Activated T-helper 2 cell treated with anti-CD3 and anti-CD28 coated beads, Interferon-gamma antibody, Interleukin-2, Interleukin-4, amounts not matched to agents 10 μg/mL and 5 μg/mL and 100 μg/mL, durations not matched to agents 14 hours and 24 hours and 36 hours (primary cell): ENCODE data around the gene SNCB. TPM values are rescaled to one million over a fixed set of nuclear protein-coding genes. Genes with fewer than 3 reads are reported as not detected.

Experiments used
- DNase-seq: peaks from one replicate; pipeline ENCODE4 v3.0.0; 2021; ENCODE audit warnings: low spot score
- H3K27ac Mint-ChIP-seq: one replicate; pipeline ENCODE4 v1.8.0; 2021; ENCODE audit warnings: mixed read lengths
- H3K27me3 Mint-ChIP-seq: one replicate; pipeline ENCODE4 v1.8.0; 2021; ENCODE audit warnings: low read depth, mixed read lengths
- H3K36me3 Mint-ChIP-seq: one replicate; pipeline ENCODE4 v1.8.0; 2021; ENCODE audit warnings: low read depth, mixed read lengths
- H3K4me1 Mint-ChIP-seq: one replicate; pipeline ENCODE4 v1.8.0; 2021; ENCODE audit warnings: low read depth, mixed read lengths
- H3K4me3 Mint-ChIP-seq: one replicate; pipeline ENCODE4 v1.8.0; 2021; ENCODE audit warnings: low read depth, mild to moderate bottlenecking, moderate library complexity, mixed read lengths
- H3K9me3 Mint-ChIP-seq: one replicate; pipeline ENCODE4 v1.8.0; 2021; ENCODE audit warnings: mixed read lengths
- intact Hi-C: fragments of 100-400 bp; cut with micrococcal nuclease; formaldehyde crosslinking; loops from one replicate; pipeline ENCODE4 v1.15.1; 2023
- total RNA-seq: library from RNA; stranded (reverse); gene quantifications from 2 replicates; pipeline ENCODE4 v1.2.3, GENCODE V29; 2022

Gene SNCB
- total RNA-seq, 1 donor from 2014 or later: not detected

- intact Hi-C loops: loop anchor here (10.0 kb wide), 1 partner anchor 47 kb away; no protein-coding TSS in a partner anchor
- Mint-ChIP-seq H3K27ac (no peak overlapping the region), H3K36me3 (no peaks in the 10 kb centered on the region), H3K27me3 (peaks cover 57% of the 10 kb centered on the region), H3K4me3 (no peak overlapping the region), H3K9me3 (no peaks in the 10 kb centered on the region), H3K4me1 (peaks cover 6% of the 10 kb centered on the region)
- no peak for DNase-seq
These were observed 8.7 kb downstream of the SNCB start for GRCh38 chr5:176621661-176622079.

GRCh38 chr5:176620333-176620981 is 9.9 kb downstream of the SNCB start:
- Mint-ChIP-seq H3K4me3 (peak overlapping the region; percentile 30), H3K9me3 (no peaks in the 10 kb centered on the region), H3K4me1 (peaks cover 6% of the 10 kb centered on the region), H3K36me3 (no peaks in the 10 kb centered on the region), H3K27ac (no peak overlapping the region), H3K27me3 (peaks cover 62% of the 10 kb centered on the region)
- DNase-seq: no peak
- intact Hi-C loops: loop anchor here (10.0 kb wide), 1 partner anchor 46 kb away; no protein-coding TSS in a partner anchor

GRCh38 chr5:176619569-176620332 is 10.6 kb downstream of the SNCB start:
- DNase-seq: no peak
- no peaks in the 10 kb centered on the region for H3K9me3 Mint-ChIP-seq

GRCh38 chr5:176619203-176619568 is 11.1 kb downstream of the SNCB start:
- Mint-ChIP-seq H3K36me3 (no peaks in the 10 kb centered on the region), H3K4me3 (no peak overlapping the region), H3K27me3 (peaks cover 62% of the 10 kb centered on the region), H3K9me3 (no peaks in the 10 kb centered on the region), H3K4me1 (peaks cover 6% of the 10 kb centered on the region), H3K27ac (no peak overlapping the region)
- intact Hi-C loops: no loop called here
- peak; percentile 70 for DNase-seq

More at GRCh38 chr5:176619569-176620332, 10.6 kb downstream of the SNCB start:
- Mint-ChIP-seq H3K27me3 (peaks cover 65% of the 10 kb centered on the region), H3K27ac (no peak overlapping the region), H3K4me1 (peaks cover 6% of the 10 kb centered on the region), H3K36me3 (no peaks in the 10 kb centered on the region), H3K4me3 (peak overlapping the region; percentile 30)
- intact Hi-C loops: loop anchor here (10.0 kb wide), 1 partner anchor 45 kb away; no protein-coding TSS in a partner anchor

- peaks cover 6% of the 10 kb centered on the region for H3K4me1 Mint-ChIP-seq
- H3K27me3 Mint-ChIP-seq: peaks cover 62% of the 10 kb centered on the region
- DNase-seq: no peak
- H3K36me3 Mint-ChIP-seq: no peaks in the 10 kb centered on the region
- H3K4me3 Mint-ChIP-seq: no peak overlapping the region
- no peaks in the 10 kb centered on the region for H3K9me3 Mint-ChIP-seq
- no peak overlapping the region for H3K27ac Mint-ChIP-seq
- intact Hi-C loops: no loop called here
These were observed 11.6 kb downstream of the SNCB start for GRCh38 chr5:176618783-176619182.

DNA sequence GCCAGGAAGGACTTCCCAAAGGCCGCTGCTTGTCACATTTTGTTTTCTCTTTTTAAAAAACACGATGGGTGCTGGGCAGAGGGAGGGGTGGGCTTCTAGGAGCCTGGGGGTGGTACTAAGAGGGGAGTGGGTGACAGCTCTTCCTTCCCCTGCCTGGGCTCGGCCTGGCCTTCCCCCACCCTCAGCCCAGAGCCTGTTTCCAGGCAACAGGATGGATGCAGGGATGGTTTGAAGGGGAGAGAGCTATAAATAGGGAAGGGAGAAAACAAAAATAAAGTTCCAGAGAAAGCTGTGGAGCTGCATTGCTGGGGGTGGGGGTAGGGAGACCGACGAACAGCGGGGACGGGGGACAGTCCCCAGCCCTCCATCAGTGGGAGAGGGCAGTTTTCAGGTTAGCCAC is 13.8 kb downstream of the SNCB start:
- Mint-ChIP-seq H3K4me3 (no peak overlapping the region), H3K27me3 (peaks cover 68% of the 10 kb centered on the region), H3K4me1 (peaks cover 7% of the 10 kb centered on the region), H3K9me3 (no peaks in the 10 kb centered on the region), H3K27ac (no peak overlapping the region), H3K36me3 (no peaks in the 10 kb centered on the region)
- DNase-seq: no peak
- intact Hi-C loops: no loop called here

- H3K36me3 Mint-ChIP-seq: no peaks in the 10 kb centered on the region
- no peak overlapping the region for H3K27ac Mint-ChIP-seq
- DNase-seq: no peak
- intact Hi-C loops: loop anchor here (5.0 kb wide), 2 partner anchors 32 to 73 kb away; partner anchors contain the start of gene TSPAN17
- H3K4me3 Mint-ChIP-seq: no peak overlapping the region
- no peaks in the 10 kb centered on the region for H3K9me3 Mint-ChIP-seq
- peaks cover 6% of the 10 kb centered on the region for H3K4me1 Mint-ChIP-seq
- peaks cover 61% of the 10 kb centered on the region for H3K27me3 Mint-ChIP-seq
These were observed 15.4 kb downstream of the SNCB start for GRCh38 chr5:176614805-176615478.

DNA sequence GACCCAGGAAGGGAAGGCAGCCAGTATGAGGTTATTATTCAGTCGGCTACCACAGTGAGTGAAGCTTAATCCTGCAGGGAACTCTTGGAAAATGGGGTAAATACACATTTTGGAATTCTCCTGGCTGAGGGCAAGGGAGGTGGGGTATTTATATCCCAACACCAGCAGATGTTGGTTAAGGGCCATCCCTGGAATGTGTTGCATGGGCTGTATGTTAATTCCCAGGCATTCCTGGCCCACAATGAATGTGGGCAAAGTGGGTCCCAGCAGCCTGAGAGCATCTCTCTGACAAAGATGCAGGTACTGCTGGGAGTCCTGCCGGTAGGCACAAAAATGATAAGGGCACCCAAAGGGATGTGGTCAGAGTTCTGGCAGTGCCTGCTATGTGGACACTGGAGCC is 17.5 kb downstream of the SNCB start:
- no peak for DNase-seq
- intact Hi-C loops: loop anchor here (5.0 kb wide), 2 partner anchors 34 to 71 kb away; partner anchors contain the start of gene TSPAN17
- Mint-ChIP-seq H3K9me3 (no peaks in the 10 kb centered on the region), H3K4me1 (peaks cover 13% of the 10 kb centered on the region), H3K27ac (no peak overlapping the region), H3K27me3 (peaks cover 57% of the 10 kb centered on the region), H3K4me3 (no peak overlapping the region), H3K36me3 (no peaks in the 10 kb centered on the region)

- Mint-ChIP-seq H3K4me1 (peaks cover 13% of the 10 kb centered on the region), H3K4me3 (no peak overlapping the region), H3K27ac (no peak overlapping the region), H3K27me3 (peaks cover 50% of the 10 kb centered on the region), H3K36me3 (no peaks in the 10 kb centered on the region), H3K9me3 (no peaks in the 10 kb centered on the region)
- intact Hi-C loops: loop anchor here (5.0 kb wide), 2 partner anchors 35 to 70 kb away; partner anchors contain the start of gene TSPAN17
- DNase-seq: no peak
These were observed 18.3 kb downstream of the SNCB start for GRCh38 chr5:176612008-176612407.

GRCh38 chr5:176611435-176611834 is 18.9 kb downstream of the SNCB start:
- no peaks in the 10 kb centered on the region for H3K9me3 Mint-ChIP-seq
- H3K27me3 Mint-ChIP-seq: peaks cover 44% of the 10 kb centered on the region
- intact Hi-C loops: loop anchor here (5.0 kb wide), 2 partner anchors 36 to 69 kb away; partner anchors contain the start of gene TSPAN17
- DNase-seq: peak; percentile 51
- H3K36me3 Mint-ChIP-seq: no peaks in the 10 kb centered on the region
- H3K27ac Mint-ChIP-seq: no peak overlapping the region
- H3K4me3 Mint-ChIP-seq: no peak overlapping the region
- peaks cover 13% of the 10 kb centered on the region for H3K4me1 Mint-ChIP-seq

DNA sequence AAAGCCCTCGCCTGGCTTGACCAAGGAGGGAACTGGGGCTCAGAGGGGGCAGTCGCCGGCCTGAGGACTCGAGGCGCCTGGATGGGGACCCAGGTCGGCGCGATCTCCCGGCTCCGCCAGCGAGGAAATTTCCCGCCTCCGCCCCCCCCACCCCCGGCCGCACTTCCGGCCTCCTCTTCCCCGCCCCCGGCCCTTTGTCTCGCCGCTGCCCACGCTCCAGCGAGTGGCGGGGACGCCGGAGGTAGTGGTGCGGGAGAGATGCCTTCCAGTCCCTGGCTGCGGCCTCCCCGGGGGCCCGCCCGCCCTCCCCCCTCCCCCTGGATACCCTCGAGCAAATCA is 19.9 kb downstream of the SNCB start:
- Mint-ChIP-seq H3K27ac (no peak overlapping the region), H3K4me3 (peak overlapping the region; percentile 67), H3K9me3 (no peaks in the 10 kb centered on the region), H3K4me1 (peaks cover 13% of the 10 kb centered on the region), H3K36me3 (no peaks in the 10 kb centered on the region), H3K27me3 (peaks cover 35% of the 10 kb centered on the region)
- DNase-seq: no peak
- intact Hi-C loops: loop anchor here (5.0 kb wide), 2 partner anchors 37 to 68 kb away; partner anchors contain the start of gene TSPAN17

DNA sequence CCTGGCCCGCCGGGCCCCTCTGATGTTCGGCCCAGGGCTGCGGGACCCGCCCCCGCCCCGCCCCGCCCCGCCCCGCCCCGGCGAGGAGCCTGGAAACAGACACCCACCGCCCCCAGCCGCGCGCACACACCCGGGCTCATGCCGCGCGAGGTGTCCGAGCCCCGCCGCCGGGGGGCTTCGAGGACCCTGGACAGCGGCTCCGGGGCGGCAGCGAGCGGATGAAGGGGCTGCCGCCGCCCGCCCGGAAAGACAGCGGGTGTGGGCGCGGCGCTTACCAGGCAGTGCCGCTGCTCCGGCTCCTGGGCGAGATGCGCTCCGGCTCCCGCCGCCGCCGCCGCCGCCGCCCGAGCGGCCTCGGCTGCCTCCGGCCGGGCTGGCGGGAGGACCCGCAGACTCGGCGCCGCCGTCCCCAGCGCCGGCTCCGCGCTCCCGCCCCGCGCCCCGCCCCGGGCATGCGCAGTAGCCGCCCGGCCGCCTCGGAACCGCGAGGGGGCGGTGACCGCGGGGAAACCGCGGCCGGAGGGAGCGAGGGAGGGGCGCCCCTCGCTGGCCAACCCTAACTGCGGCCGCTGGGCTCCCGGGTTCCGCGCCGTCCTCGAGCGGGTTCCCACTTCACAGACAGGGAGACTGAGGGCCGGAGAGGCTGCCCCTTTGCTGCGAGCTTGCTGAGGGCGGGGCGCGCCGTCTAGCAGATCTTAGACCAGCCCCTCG is 20.5 kb downstream of the SNCB start, which contains the start of gene GPRIN1:
TSS of gene GPRIN1 (minus strand) at position 433 of the 711 bp plus-strand sequence. CDS start 10,322 bp downstream, outside the sequence.
- H3K4me3 Mint-ChIP-seq: peak within 1 kb of the TSS; percentile 92
- H3K36me3 Mint-ChIP-seq: no peaks in the 10 kb centered on the region
- intact Hi-C loops: loop anchor here (5.0 kb wide), 2 partner anchors 37 to 68 kb away; partner anchors contain the start of gene TSPAN17
- peak within 1 kb of the TSS; percentile 76 for H3K27ac Mint-ChIP-seq
- H3K27me3 Mint-ChIP-seq: peaks cover 33% of the 10 kb centered on the region
- H3K4me1 Mint-ChIP-seq: peaks cover 13% of the 10 kb centered on the region
- peak; percentile 63 for DNase-seq
- no peaks in the 10 kb centered on the region for H3K9me3 Mint-ChIP-seq
